Measurements from ENCODE around the gene RASIP1.
A peak's percentile ranks its signal among the peaks of the same experiment; 100 is the strongest.
"Not testable (repeated sequence)": the region's sequence is repeated elsewhere in the genome, so short reads cannot be mapped to it uniquely, and the experiment has no call there.

RASIP1 gene

GRCh38 chr19:48726556-48726955 lies 13.9 kb downstream of the RASIP1 start:
- DNase-seq: no peak

GRCh38 chr19:48724796-48725753 lies 15.3 kb downstream of the RASIP1 start:
- no peak for DNase-seq

DNA sequence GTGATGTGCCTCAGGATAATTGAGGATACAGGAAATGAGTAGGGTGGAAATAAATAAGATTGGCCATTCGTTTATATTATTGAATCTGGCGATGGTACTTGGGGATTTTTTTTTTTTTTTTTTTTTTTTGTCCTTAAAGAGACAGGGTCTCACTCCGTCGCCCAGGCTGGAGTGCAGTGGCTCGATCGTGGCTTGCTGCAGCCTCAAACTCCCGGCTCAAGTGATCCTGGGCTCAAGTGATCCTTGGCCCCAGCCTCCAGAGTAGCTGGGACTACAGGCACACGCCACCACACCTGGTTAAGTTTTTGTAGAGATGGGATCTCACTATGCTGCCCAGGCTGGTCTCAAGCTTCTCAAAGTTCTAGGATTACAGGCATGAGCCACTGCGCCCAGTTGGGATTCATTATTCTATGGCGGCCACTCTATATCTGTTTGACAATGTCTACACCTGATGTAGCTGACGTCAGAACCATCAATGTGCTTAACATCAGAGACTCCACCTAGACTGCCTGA lies 18.2 kb downstream of the RASIP1 start:
- no peak for DNase-seq

GRCh38 chr19:48720613-48721296 lies 19.7 kb downstream of the RASIP1 start:
- DNase-seq: peak; percentile 89

DNA sequence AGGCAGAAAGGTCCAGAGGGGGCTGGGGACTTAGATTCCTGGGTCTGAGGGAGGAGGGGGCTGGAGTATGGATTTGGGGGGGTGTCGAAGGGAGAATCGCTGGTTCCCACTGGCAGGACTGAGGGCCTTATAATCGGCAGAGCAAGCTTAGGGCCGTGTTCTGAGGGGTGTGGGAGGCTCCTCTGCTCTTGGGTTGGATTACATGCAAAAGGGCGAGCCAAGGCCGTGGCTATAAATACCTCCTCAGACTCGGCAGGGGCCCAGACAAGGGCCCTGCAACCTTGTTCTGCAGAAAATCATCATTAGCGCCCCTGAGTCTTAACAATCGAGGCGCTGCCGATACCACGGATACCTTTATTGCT lies 20.2 kb downstream of the RASIP1 start:
- DNase-seq: no peak

- no peak for DNase-seq
Observed at GRCh38 chr19:48719263-48720171, 20.9 kb downstream of the RASIP1 start, which contains the start of gene MAMSTR. TSS of gene MAMSTR (minus strand) at chr19:48719725. CDS start at chr19:48719031, 694 bp downstream.

- DNase-seq: no peak
Observed at GRCh38 chr19:48718711-48719231, 21.6 kb downstream of the RASIP1 start.

DNA sequence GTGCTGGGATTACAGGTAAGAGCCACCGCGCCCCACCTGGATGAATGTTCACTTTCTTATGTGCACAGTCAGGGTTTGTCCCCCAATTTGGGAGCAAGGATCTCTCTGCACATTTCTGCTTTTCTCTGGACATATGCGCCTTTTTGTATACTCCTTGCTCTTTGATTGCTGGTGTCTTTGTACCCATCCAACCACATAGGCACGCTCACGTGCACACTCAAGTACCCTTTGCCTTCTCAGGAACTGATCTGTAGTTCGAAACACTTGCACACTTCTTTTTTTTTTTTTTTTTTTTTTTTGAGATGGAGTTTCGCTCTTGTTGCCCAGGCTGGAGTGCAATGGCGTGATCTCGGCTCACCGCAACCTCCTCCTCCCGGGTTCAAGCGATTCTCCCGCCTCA lies 22.3 kb downstream of the RASIP1 start:
- not testable (repeated sequence) for DNase-seq

DNA sequence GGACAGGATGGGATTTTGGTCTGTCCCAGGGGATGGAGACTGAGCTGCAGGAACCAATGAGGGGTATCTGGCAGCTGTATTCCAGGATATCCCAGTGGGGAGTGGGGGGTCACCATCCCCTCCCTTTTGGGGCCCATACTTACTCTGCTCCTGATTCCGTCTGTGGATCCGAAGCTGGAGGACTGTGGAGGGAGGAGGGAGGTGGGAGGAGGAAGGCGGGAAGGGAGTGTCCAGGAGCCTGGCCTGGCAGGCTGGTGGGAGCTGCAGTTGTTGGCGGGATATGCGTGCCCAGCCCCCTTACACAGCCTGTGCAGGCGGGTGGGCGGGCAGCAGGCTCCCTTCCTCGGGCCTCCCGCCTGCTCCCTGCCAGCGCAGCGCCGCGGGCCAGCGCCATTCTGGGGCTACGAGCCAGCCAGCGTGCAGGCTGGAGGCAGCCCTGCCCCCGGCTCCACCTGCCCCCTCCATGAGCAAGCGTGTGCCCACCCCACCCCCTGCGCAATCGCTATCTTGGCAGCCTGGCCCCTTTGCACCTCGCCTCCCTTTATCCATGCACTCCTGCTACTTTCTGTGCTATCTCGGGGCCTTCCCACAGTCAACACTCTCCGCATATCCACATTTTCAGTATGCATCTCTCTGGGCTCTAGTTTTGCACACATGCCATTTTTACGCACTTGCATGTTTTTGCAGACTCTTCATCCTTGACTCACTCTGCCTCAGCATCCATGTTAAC lies 23.7 kb downstream of the RASIP1 start:
- no peak for DNase-seq

DNA sequence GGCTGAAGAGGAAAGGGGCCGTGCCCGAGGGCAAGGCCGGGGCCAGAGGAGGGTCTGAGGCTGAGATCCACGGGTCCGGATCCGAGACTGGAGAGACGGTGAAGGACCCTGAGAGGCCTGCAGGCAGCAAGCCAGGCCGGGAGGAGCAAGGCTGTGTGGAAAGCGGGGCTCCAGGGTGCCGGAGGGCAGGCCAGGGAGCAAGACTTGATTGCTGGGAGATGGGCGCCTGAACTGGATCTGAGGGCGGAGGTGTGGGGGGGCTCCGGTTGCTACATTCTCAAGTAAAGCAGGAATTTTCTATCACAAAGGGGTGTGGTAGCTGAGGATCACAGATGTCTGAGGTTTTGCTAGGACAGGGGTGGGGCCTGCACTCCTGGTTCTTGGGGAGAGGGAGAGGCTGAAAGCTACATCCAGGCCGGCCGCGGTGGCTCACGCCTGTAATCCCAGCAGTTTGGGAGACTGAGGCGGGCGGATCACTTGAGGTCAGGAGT lies 24.7 kb downstream of the RASIP1 start:
- no peak for DNase-seq

- DNase-seq: no peak
Observed at GRCh38 chr19:48714759-48715675, 25.4 kb downstream of the RASIP1 start.

DNA sequence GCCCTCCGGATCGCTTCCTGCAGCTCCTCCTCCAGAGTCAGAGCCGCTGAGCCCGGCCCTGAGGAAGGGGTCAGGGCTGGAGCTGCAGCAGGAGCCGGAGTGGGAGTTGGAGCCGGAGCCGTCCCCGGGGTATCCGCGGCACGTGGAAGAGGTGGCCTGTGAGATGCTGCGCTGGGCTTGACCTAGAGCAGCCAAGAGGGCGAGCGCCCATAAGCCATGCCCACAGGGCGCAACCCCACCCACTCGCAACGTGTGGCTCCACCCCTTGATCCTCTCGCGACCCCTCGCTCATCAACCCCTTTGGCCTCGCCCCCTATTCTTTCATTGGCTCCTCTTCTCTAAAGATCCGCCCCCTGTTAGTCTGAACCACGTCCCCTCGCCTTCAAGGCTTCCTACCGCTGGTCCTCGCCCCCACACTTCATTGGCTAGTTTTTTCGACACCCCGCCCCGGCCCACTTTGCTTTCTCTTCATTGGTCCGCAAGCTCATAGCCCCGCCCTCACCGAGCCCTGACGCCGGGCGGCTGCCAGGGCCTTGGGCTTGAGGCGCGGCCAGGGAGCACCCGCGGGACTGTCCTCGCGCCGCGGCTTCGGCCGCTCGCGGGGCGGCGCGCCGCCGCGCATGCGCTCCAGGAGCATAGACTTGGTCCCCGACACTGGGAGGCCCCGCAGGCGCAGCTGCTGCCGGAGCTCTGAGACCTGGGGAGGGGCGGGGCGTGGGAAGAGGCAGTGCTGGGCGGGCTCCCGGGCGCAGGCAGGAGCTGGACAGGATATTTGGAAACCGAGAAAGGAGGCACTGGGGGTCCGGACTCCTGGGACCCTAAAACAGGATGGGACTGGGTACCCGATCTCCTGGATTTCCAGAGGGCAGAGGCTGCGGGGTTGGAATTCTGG lies 26.3 kb downstream of the RASIP1 start:
- DNase-seq: peak; percentile 94

DNA sequence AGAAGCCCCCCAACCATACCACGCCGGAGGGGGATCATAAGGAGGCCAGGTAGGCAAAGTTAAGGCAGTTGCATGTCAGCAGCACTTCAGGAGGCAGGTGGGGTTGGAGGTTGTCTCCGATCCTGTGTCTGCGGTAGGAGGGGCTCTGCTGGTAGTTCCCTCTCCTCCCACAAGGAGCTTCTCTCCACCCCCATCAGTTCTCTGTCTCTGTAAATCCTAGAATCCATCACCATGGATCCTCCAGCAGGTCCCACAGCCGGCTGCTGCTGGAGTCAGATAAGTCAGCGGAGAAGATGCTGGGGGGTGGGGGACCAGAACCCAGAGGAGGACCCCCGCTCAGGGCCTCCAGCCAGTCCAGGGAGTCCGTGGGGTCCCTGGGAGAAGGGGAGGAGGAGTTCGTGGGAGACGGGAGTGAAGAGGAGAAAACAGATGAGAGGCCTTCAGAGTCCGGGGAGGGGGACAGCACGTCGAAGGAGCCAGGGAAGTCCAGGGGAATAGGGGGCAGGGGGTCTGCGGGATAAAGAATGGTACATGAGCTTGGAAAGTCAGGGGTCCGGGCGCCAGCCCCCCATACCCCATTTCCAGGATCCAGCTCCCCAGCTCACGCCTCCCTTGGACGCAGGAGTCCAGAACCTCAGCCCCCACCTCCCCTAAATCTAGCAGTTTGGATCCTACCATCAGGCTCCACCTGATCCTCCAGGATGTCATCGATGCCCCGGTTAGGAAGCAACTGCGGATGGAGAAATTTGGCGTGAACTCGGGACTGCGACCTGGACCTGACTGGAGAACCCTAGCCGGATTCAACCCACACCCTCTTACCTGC lies 27.2 kb downstream of the RASIP1 start:
- DNase-seq: no peak

DNA sequence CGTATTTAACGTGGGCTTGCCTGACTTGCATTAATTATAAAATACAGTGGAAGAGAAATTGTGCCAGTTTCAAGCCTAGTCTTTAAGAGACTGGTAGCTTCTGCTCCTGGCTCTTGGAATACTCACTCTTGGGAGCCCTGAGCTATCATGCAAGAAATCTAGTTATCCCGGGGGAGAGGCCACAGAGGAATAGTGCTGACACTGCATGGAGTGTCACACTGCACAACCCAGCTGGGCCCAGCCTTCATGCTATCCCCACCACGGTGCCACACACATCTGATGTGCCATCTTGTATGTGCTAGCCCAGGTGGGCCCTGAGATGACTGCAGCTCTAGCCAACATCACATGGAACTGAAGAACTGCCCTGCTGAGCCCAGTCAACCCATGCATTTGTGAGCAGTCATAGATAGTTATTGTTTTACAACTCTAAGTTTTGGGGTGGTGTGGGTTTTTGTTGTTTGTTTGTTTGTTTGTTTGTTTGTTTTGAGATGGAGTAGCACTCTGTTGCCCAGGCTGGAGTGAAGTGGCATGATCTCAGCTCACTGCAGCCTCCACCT lies 29.2 kb downstream of the RASIP1 start:
- no peak for DNase-seq

DNA sequence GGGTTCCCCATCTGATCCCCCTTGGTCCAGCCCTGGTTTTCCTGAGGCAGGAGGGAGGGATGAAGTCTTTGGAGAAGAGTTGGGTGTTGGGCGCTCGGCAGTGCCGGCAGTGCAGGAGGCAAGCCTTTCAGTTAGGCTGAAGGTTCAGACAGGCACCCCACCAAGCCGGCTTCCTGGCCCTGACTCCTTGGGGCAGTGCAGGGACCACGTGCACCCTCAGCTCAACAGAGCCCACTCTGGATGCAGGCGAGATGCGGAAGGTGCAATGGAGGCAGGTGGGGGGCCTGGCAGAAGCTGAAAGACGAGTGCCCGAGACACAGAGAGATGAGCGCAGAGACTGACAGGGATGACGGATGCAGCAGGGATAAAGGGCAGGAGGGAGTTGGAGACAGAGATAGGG lies 31.9 kb downstream of the RASIP1 start:
- no peak for DNase-seq

- DNase-seq: no peak
Observed at GRCh38 chr19:48705431-48705830, 35.0 kb downstream of the RASIP1 start.

DNA sequence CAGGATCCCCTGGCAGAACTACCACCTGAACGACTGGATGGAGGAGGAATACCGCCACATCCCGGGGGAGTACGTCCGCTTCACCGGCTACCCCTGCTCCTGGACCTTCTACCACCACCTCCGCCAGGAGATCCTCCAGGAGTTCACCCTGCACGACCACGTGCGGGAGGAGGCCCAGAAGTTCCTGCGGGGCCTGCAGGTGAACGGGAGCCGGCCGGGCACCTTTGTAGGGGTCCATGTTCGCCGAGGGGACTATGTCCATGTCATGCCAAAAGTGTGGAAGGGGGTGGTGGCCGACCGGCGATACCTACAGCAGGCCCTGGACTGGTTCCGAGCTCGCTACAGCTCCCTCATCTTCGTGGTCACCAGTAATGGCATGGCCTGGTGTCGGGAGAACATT lies 37.1 kb downstream of the RASIP1 start:
- DNase-seq: no peak

GRCh38 chr19:48702701-48703100 lies 37.7 kb downstream of the RASIP1 start:
- DNase-seq: no peak

Data from GOT3 (cell line).